SU-DHL-6 (cell line): ENCODE data around the gene AHSA1.

Experiments
- EZH2phosphoT487 ChIP-seq: fragments of 200-600 bp; sonication (generic), shearing (Covaris generic); conservative IDR thresholded peaks from 2 replicates; pipeline ENCODE4 v1.6.1; 2018; ENCODE audit warnings: mild to moderate bottlenecking, antibody characterized with exemption, low read length, moderate library complexity, mixed read lengths
- TF ChIP-seq, protein P1 (sequence below): fragments of 200-600 bp; sonication (generic); IDR thresholded peaks from one replicate; pipeline ENCODE4 v1.5.1; 2017; ENCODE audit warnings: antibody characterized with exemption, mild to moderate bottlenecking, low read length, moderate library complexity; ENCODE audit not compliant: insufficient read depth, poor library complexity, severe bottlenecking

DNA sequence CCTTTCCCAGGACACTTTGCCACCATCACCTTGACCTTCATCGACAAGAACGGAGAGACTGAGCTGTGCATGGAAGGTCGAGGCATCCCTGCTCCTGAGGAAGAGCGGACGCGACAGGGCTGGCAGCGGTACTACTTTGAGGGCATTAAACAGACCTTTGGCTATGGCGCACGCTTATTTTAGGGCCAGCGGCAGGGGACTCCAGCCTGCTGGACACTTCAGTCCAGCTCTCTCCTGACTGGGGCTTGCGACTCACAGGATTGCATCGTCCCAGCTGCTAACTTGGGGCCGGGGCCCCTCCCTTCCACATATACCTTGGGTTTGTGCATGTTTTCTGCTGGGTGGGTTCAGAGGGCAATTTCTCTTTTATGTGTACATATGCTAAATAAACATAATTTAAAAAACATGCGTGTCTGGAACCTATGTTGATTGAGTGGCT is 11.2 kb downstream of the AHSA1 start:
- TF ChIP-seq EZH2phosphoT487 = no peak
- TF ChIP-seq, protein P1, sequence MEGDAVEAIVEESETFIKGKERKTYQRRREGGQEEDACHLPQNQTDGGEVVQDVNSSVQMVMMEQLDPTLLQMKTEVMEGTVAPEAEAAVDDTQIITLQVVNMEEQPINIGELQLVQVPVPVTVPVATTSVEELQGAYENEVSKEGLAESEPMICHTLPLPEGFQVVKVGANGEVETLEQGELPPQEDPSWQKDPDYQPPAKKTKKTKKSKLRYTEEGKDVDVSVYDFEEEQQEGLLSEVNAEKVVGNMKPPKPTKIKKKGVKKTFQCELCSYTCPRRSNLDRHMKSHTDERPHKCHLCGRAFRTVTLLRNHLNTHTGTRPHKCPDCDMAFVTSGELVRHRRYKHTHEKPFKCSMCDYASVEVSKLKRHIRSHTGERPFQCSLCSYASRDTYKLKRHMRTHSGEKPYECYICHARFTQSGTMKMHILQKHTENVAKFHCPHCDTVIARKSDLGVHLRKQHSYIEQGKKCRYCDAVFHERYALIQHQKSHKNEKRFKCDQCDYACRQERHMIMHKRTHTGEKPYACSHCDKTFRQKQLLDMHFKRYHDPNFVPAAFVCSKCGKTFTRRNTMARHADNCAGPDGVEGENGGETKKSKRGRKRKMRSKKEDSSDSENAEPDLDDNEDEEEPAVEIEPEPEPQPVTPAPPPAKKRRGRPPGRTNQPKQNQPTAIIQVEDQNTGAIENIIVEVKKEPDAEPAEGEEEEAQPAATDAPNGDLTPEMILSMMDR = no peak
